ENCODE results near the gene RALGPS2. TPM values are rescaled to one million over a fixed set of nuclear protein-coding genes. Genes with fewer than 3 reads are reported as not detected.

RALGPS2 gene
- total RNA-seq, 6 experiments from 2014 or later, result 21.0 to 38.3 (median 28.4) TPM

GRCh38 chr1:178874966-178875365 lies 149.9 kb downstream of the RALGPS2 start:
- intact Hi-C loops (cut with DNase I), result no loop called here
- DNase-seq, result no peak
- WGBS (ENCODE audit: insufficient coverage, low coverage, low lambda C conversion rate, missing lambda C conversion rate), result 88% methylated on average over 2 of the region's 2 CpGs

GRCh38 chr1:178875936-178876335 lies 150.9 kb downstream of the RALGPS2 start:
- TF ChIP-seq CTCF (IDR thresholded peaks at IDR 0.05) (no peak), POLR2A (IDR thresholded peaks at IDR 0.05) (no peak)
- H3K27ac ChIP-seq, result no peak overlapping the region
- peaks cover 0 to 3% (median 0%) of the 10 kb centered on the region in 4 donors for H3K36me3 ChIP-seq
- H3K4me1 ChIP-seq, result peaks cover 0 to 16% (median 5%) of the 10 kb centered on the region in 4 donors
- H3K9me3 ChIP-seq, result no peaks in the 10 kb centered on the region
- H3K4me3 ChIP-seq, result no peak overlapping the region
- no peaks in the 10 kb centered on the region for H3K27me3 ChIP-seq
- intact Hi-C loops (cut with DNase I), result no loop called here
- DNase-seq, result no peak
- ATAC-seq, result no peak

More at GRCh38 chr1:178874966-178875365, 149.9 kb downstream of the RALGPS2 start:
- Histone ChIP-seq H3K4me3 (no peak overlapping the region), H3K36me3 (no peaks in the 10 kb centered on the region), H3K27ac (no peak overlapping the region), H3K4me1 (peaks cover 0 to 17% (median 8%) of the 10 kb centered on the region in 4 donors), H3K9me3 (no peaks in the 10 kb centered on the region), H3K27me3 (no peaks in the 10 kb centered on the region)
- TF ChIP-seq POLR2A (IDR thresholded peaks at IDR 0.05), result no peak
- no peak for TF ChIP-seq CTCF (IDR thresholded peaks at IDR 0.05)
- ATAC-seq, result no peak

GRCh38 chr1:178877896-178878295 lies 152.9 kb downstream of the RALGPS2 start:
- Histone ChIP-seq H3K9me3 (no peaks in the 10 kb centered on the region), H3K4me3 (no peak overlapping the region), H3K27me3 (no peaks in the 10 kb centered on the region), H3K27ac (no peak overlapping the region), H3K36me3 (peaks cover 0 to 3% (median 0%) of the 10 kb centered on the region in 4 donors), H3K4me1 (peaks cover 0 to 5% (median 0%) of the 10 kb centered on the region in 4 donors)
- DNase-seq (no peak), ATAC-seq (no peak)
- intact Hi-C loops (cut with DNase I), result no loop called here
- WGBS (ENCODE audit: insufficient coverage, low coverage, low lambda C conversion rate, missing lambda C conversion rate), result 82% methylated on average over 3 of the region's 3 CpGs
- TF ChIP-seq CTCF (IDR thresholded peaks at IDR 0.05), result no peak
- TF ChIP-seq POLR2A (IDR thresholded peaks at IDR 0.05), result no peak

GRCh38 chr1:178881950-178882349 lies 156.9 kb downstream of the RALGPS2 start:
- peaks cover 0 to 16% (median 5%) of the 10 kb centered on the region in 4 donors for H3K36me3 ChIP-seq
- no peak overlapping the region for H3K4me3 ChIP-seq
- intact Hi-C loops (cut with DNase I), result no loop called here
- H3K27me3 ChIP-seq, result no peaks in the 10 kb centered on the region
- TF ChIP-seq CTCF (IDR thresholded peaks at IDR 0.05) (no peak), POLR2A (IDR thresholded peaks at IDR 0.05) (no peak)
- no peak overlapping the region for H3K27ac ChIP-seq
- 100% methylated on average over 3 of the region's 3 CpGs for WGBS (ENCODE audit: insufficient coverage, low coverage, low lambda C conversion rate, missing lambda C conversion rate)
- no peaks in the 10 kb centered on the region for H3K4me1 ChIP-seq
- ATAC-seq (no peak), DNase-seq (no peak)
- H3K9me3 ChIP-seq, result no peaks in the 10 kb centered on the region

- H3K4me3 ChIP-seq, result no peak overlapping the region
- TF ChIP-seq CTCF (IDR thresholded peaks at IDR 0.05) (no peak), POLR2A (IDR thresholded peaks at IDR 0.05) (no peak)
- no peak overlapping the region for H3K27ac ChIP-seq
- no peaks in the 10 kb centered on the region for H3K4me1 ChIP-seq
- no peaks in the 10 kb centered on the region for H3K27me3 ChIP-seq
- H3K36me3 ChIP-seq, result peaks cover 0 to 18% (median 7%) of the 10 kb centered on the region in 4 donors
- intact Hi-C loops (cut with DNase I), result no loop called here
- H3K9me3 ChIP-seq, result no peaks in the 10 kb centered on the region
- DNase-seq (no peak), ATAC-seq (no peak)
- 91% methylated on average over 4 of the region's 4 CpGs for WGBS (ENCODE audit: insufficient coverage, low coverage, low lambda C conversion rate, missing lambda C conversion rate)
Observed at GRCh38 chr1:178885869-178886268, 160.8 kb downstream of the RALGPS2 start.

All from right lobe of liver (tissue), 6 donors.